ENCODE data around the gene GRID1.
A peak's percentile ranks its signal among the peaks of the same experiment; 100 is the strongest.

GRID1 gene

GRCh38 chr10:86102451-86102850 is 264.1 kb downstream of the GRID1 start:
- no peak overlapping the region for H3K27ac ChIP-seq (ENCODE audit: low read length, poor library complexity, severe bottlenecking)
- no peak overlapping the region for H3K4ac ChIP-seq (ENCODE audit: low read depth in 1 of 2, low read length in 2 of 2)
- no peaks in the 10 kb centered on the region for H3K79me1 ChIP-seq (replicated peaks; ENCODE audit: low read length, poor library complexity, severe bottlenecking)
- no peak overlapping the region for H3K18ac ChIP-seq (ENCODE audit: low read depth in 1 of 2, low read length in 2 of 2)
- no peak overlapping the region for H3K23ac ChIP-seq (ENCODE audit: low read length in 2 of 2)
- H4K91ac ChIP-seq (ENCODE audit: low read length): no peak overlapping the region
- no peak overlapping the region for H3K4me3 ChIP-seq (ENCODE audit: insufficient read depth in 1 of 2, low read depth in 1 of 2, low read length in 2 of 2)
- H2AFZ ChIP-seq (ENCODE audit: low read depth, low read length): no peak overlapping the region
- no peak overlapping the region for H2BK120ac ChIP-seq (ENCODE audit: low read depth, low read length)
- DNase-seq: no peak
- H3K4me1 ChIP-seq (ENCODE audit: control insufficient read depth, insufficient read depth, low read depth, low read length): no peaks in the 10 kb centered on the region
- H3K36me3 ChIP-seq (ENCODE audit: control insufficient read depth in 1 of 2, insufficient read depth in 2 of 2, low read depth in 1 of 2, low read length in 2 of 2): no peaks in the 10 kb centered on the region
- H2BK15ac ChIP-seq (ENCODE audit: low read depth, poor library complexity, severe bottlenecking): no peak overlapping the region
- H2BK12ac ChIP-seq (ENCODE audit: low read length in 2 of 2): no peak overlapping the region
- H3K4me2 ChIP-seq (ENCODE audit: low read length, poor library complexity, severe bottlenecking): no peak overlapping the region
- H3K9ac ChIP-seq (ENCODE audit: low read length): no peak overlapping the region
- WGBS: 79% methylated on average over 4 of the region's 5 CpGs
- H3K9me3 ChIP-seq (ENCODE audit: control insufficient read depth, low read length): no peaks in the 10 kb centered on the region
- H3K14ac ChIP-seq (ENCODE audit: low read length in 2 of 2): no peak overlapping the region
- H2BK5ac ChIP-seq (ENCODE audit: low read depth, low read length, poor library complexity, severe bottlenecking): no peak overlapping the region
- H4K8ac ChIP-seq (ENCODE audit: low read length): no peak overlapping the region
- no peak overlapping the region for H2AK5ac ChIP-seq (ENCODE audit: low read length, severe bottlenecking)
- H3K27me3 ChIP-seq (ENCODE audit: control insufficient read depth in 1 of 2, insufficient read depth in 1 of 2, low read length in 2 of 2): no peaks in the 10 kb centered on the region

DNA sequence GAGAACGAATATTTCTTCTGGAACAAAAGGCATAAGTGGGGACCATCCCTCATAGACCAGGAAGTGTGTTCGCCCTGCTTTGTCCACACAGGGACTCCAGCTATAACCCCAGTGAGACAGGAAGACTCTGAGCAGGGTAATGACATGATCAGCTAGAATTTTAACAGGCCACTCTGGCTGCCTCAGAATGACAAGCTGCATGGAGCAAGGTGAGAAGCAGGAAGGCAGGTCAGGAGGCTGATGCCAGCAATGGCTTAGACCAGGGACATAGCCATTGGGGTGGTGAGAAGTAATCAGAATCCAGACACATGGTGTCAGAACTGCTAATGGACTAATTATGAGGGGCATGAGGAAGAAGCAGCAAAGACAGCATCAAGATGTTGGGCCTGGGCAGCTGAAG is 264.6 kb downstream of the GRID1 start:
- H2BK12ac ChIP-seq (ENCODE audit: low read length in 2 of 2): no peak overlapping the region
- no peak overlapping the region for H4K91ac ChIP-seq (ENCODE audit: low read length)
- H4K8ac ChIP-seq (ENCODE audit: low read length): no peak overlapping the region
- no peak for DNase-seq
- no peaks in the 10 kb centered on the region for H3K9me3 ChIP-seq (ENCODE audit: control insufficient read depth, low read length)
- no peak overlapping the region for H2AK5ac ChIP-seq (ENCODE audit: low read length, severe bottlenecking)
- no peak overlapping the region for H3K27ac ChIP-seq (ENCODE audit: low read length, poor library complexity, severe bottlenecking)
- H3K9ac ChIP-seq (ENCODE audit: low read length): no peak overlapping the region
- H2BK120ac ChIP-seq (ENCODE audit: low read depth, low read length): no peak overlapping the region
- no peaks in the 10 kb centered on the region for H3K79me1 ChIP-seq (replicated peaks; ENCODE audit: low read length, poor library complexity, severe bottlenecking)
- WGBS: 50% methylated on average over 2 of the region's 2 CpGs
- no peak overlapping the region for H3K4me2 ChIP-seq (ENCODE audit: low read length, poor library complexity, severe bottlenecking)
- no peak overlapping the region for H3K18ac ChIP-seq (ENCODE audit: low read depth in 1 of 2, low read length in 2 of 2)
- H3K4me1 ChIP-seq (ENCODE audit: control insufficient read depth, insufficient read depth, low read depth, low read length): no peaks in the 10 kb centered on the region
- no peak overlapping the region for H2AFZ ChIP-seq (ENCODE audit: low read depth, low read length)
- no peak overlapping the region for H3K4ac ChIP-seq (ENCODE audit: low read depth in 1 of 2, low read length in 2 of 2)
- H3K27me3 ChIP-seq (ENCODE audit: control insufficient read depth in 1 of 2, insufficient read depth in 1 of 2, low read length in 2 of 2): no peaks in the 10 kb centered on the region
- no peak overlapping the region for H3K23ac ChIP-seq (ENCODE audit: low read length in 2 of 2)
- no peak overlapping the region for H3K4me3 ChIP-seq (ENCODE audit: insufficient read depth in 1 of 2, low read depth in 1 of 2, low read length in 2 of 2)
- no peak overlapping the region for H2BK15ac ChIP-seq (ENCODE audit: low read depth, poor library complexity, severe bottlenecking)
- H3K14ac ChIP-seq (ENCODE audit: low read length in 2 of 2): no peak overlapping the region
- H3K36me3 ChIP-seq (ENCODE audit: control insufficient read depth in 1 of 2, insufficient read depth in 2 of 2, low read depth in 1 of 2, low read length in 2 of 2): no peaks in the 10 kb centered on the region
- H2BK5ac ChIP-seq (ENCODE audit: low read depth, low read length, poor library complexity, severe bottlenecking): no peak overlapping the region

GRCh38 chr10:86100581-86101061 is 266.0 kb downstream of the GRID1 start:
- Histone ChIP-seq H2BK120ac (ENCODE audit: low read depth, low read length) (no peak overlapping the region), H3K4ac (ENCODE audit: low read depth in 1 of 2, low read length in 2 of 2) (no peak overlapping the region), H3K4me2 (ENCODE audit: low read length, poor library complexity, severe bottlenecking) (peak overlapping the region; percentile 5), H4K8ac (ENCODE audit: low read length) (no peak overlapping the region), H3K9ac (ENCODE audit: low read length) (no peak overlapping the region), H2BK15ac (ENCODE audit: low read depth, poor library complexity, severe bottlenecking) (no peak overlapping the region), H3K79me1 (replicated peaks; ENCODE audit: low read length, poor library complexity, severe bottlenecking) (no peaks in the 10 kb centered on the region), H3K4me1 (ENCODE audit: control insufficient read depth, insufficient read depth, low read depth, low read length) (no peaks in the 10 kb centered on the region), H4K91ac (ENCODE audit: low read length) (no peak overlapping the region), H3K27me3 (ENCODE audit: control insufficient read depth in 1 of 2, insufficient read depth in 1 of 2, low read length in 2 of 2) (no peaks in the 10 kb centered on the region), H3K18ac (ENCODE audit: low read depth in 1 of 2, low read length in 2 of 2) (no peak overlapping the region), H2AK5ac (ENCODE audit: low read length, severe bottlenecking) (no peak overlapping the region), H3K9me3 (ENCODE audit: control insufficient read depth, low read length) (no peaks in the 10 kb centered on the region), H3K14ac (ENCODE audit: low read length in 2 of 2) (no peak overlapping the region), H3K27ac (ENCODE audit: low read length, poor library complexity, severe bottlenecking) (no peak overlapping the region), H2BK5ac (ENCODE audit: low read depth, low read length, poor library complexity, severe bottlenecking) (no peak overlapping the region), H3K4me3 (ENCODE audit: insufficient read depth in 1 of 2, low read depth in 1 of 2, low read length in 2 of 2) (no peak overlapping the region), H2BK12ac (ENCODE audit: low read length in 2 of 2) (no peak overlapping the region), H3K23ac (ENCODE audit: low read length in 2 of 2) (no peak overlapping the region), H2AFZ (ENCODE audit: low read depth, low read length) (no peak overlapping the region), H3K36me3 (ENCODE audit: control insufficient read depth in 1 of 2, insufficient read depth in 2 of 2, low read depth in 1 of 2, low read length in 2 of 2) (no peaks in the 10 kb centered on the region)
- no peak for DNase-seq
- 65% methylated on average over 5 of the region's 5 CpGs for WGBS

DNA sequence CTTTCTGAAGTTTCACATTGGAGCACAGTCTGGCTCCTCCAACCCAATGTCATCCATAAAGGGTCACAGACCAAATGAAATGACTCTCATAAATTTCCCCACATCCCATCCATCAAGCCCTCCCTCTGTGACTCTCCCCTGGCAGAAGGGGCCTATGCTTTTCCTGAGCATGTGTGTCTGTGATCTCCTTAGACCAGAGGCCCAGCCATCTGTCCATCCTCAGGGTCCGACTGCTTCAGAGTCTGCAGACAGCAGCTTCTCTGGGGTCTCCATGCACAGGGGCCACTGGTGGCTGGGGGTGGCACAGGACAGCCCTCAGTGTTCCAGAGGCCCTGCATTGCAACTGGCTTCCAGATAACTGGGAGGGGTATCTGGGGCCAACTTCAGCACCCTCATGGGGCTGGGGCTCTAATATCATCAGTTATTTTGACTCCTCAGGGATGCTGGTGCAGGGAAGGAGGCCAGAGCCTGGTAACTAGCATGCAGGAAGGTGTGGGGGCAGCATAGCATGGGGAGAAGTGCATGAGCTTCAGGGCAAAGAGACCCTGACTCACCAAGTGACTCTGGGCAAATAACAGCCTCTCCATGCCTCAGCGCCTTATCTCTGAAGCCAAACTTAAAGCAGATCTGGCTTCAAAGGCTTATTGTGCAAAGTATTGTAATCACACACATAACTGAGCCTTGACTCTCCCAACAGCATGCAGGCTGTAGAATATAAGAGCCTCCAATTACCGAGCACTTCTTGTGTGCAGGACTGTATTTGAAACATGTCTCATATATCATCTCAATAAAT is 266.9 kb downstream of the GRID1 start:
- no peak for DNase-seq
- Histone ChIP-seq H4K91ac (ENCODE audit: low read length) (no peak overlapping the region), H2AFZ (ENCODE audit: low read depth, low read length) (no peak overlapping the region), H3K14ac (ENCODE audit: low read length in 2 of 2) (no peak overlapping the region), H3K23ac (ENCODE audit: low read length in 2 of 2) (no peak overlapping the region), H3K9me3 (ENCODE audit: control insufficient read depth, low read length) (no peaks in the 10 kb centered on the region), H3K4me2 (ENCODE audit: low read length, poor library complexity, severe bottlenecking) (no peak overlapping the region), H4K8ac (ENCODE audit: low read length) (no peak overlapping the region), H3K27me3 (ENCODE audit: control insufficient read depth in 1 of 2, insufficient read depth in 1 of 2, low read length in 2 of 2) (no peaks in the 10 kb centered on the region), H3K9ac (ENCODE audit: low read length) (no peak overlapping the region), H3K4ac (ENCODE audit: low read depth in 1 of 2, low read length in 2 of 2) (no peak overlapping the region), H3K79me1 (replicated peaks; ENCODE audit: low read length, poor library complexity, severe bottlenecking) (no peaks in the 10 kb centered on the region), H2BK15ac (ENCODE audit: low read depth, poor library complexity, severe bottlenecking) (no peak overlapping the region), H3K4me1 (ENCODE audit: control insufficient read depth, insufficient read depth, low read depth, low read length) (no peaks in the 10 kb centered on the region), H3K27ac (ENCODE audit: low read length, poor library complexity, severe bottlenecking) (no peak overlapping the region), H3K18ac (ENCODE audit: low read depth in 1 of 2, low read length in 2 of 2) (no peak overlapping the region), H3K4me3 (ENCODE audit: insufficient read depth in 1 of 2, low read depth in 1 of 2, low read length in 2 of 2) (no peak overlapping the region), H2BK12ac (ENCODE audit: low read length in 2 of 2) (no peak overlapping the region), H3K36me3 (ENCODE audit: control insufficient read depth in 1 of 2, insufficient read depth in 2 of 2, low read depth in 1 of 2, low read length in 2 of 2) (no peaks in the 10 kb centered on the region), H2BK5ac (ENCODE audit: low read depth, low read length, poor library complexity, severe bottlenecking) (no peak overlapping the region), H2BK120ac (ENCODE audit: low read depth, low read length) (no peak overlapping the region), H2AK5ac (ENCODE audit: low read length, severe bottlenecking) (no peak overlapping the region)
- WGBS: 76% methylated on average over 3 of the region's 3 CpGs

Data from mesenchymal stem cell (in vitro differentiated cells and primary cell).